GM12872 (cell line): ENCODE results near the gene CEP164.

Source experiments
- TF ChIP-seq, protein P1 (sequence below): IDR thresholded peaks from 3 replicates; pipeline ENCODE4 v1.5.1; 2011; ENCODE audit warnings: low read depth, mild to moderate bottlenecking, low read length, moderate library complexity; ENCODE audit not compliant: insufficient read depth

CEP164 gene

DNA sequence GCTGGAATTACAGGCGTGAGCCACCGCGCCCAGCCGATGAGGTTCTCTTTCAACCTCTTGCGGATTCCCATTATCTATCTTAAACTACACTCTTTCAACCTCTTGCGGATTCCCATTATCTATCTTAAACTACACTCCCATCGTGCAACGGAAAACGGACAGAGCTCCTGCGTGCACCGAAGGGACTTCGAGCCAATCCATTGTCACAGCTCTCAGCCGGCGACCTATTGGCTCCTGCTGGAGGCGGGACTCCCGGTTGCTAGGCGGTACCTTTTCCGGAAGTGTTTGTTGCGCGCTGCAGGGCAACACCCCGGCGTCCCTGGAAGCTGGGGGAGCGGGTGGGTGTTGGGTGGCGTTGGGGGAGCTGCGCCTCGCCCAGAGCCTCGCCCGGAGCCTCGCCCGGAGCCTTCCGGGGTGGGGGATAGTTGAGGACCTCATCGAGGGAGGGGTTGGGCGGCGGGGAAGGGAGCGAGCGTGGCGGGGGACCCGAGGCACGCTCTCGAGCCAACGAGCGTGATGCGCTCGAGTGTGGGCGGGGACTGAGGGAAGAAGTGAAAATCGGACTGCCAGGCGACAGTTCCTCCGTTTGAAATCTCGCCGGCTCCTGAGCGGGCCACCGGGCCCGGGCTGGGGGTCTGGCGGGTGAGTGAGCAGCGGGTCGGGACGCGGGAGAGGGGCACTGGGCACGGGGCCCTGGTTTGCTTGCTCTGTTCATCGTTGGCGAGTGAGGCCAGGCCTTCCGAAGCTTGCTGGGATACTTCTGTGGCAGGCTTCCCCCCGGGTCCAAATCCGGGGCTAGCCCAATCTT, at the start of gene CEP164:
TSS of gene CEP164 (plus strand) at position 288 of the 808 bp plus-strand sequence. CDS start 10,733 bp downstream, outside the sequence.
- TF ChIP-seq, protein P1, sequence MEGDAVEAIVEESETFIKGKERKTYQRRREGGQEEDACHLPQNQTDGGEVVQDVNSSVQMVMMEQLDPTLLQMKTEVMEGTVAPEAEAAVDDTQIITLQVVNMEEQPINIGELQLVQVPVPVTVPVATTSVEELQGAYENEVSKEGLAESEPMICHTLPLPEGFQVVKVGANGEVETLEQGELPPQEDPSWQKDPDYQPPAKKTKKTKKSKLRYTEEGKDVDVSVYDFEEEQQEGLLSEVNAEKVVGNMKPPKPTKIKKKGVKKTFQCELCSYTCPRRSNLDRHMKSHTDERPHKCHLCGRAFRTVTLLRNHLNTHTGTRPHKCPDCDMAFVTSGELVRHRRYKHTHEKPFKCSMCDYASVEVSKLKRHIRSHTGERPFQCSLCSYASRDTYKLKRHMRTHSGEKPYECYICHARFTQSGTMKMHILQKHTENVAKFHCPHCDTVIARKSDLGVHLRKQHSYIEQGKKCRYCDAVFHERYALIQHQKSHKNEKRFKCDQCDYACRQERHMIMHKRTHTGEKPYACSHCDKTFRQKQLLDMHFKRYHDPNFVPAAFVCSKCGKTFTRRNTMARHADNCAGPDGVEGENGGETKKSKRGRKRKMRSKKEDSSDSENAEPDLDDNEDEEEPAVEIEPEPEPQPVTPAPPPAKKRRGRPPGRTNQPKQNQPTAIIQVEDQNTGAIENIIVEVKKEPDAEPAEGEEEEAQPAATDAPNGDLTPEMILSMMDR, result no peak

DNA sequence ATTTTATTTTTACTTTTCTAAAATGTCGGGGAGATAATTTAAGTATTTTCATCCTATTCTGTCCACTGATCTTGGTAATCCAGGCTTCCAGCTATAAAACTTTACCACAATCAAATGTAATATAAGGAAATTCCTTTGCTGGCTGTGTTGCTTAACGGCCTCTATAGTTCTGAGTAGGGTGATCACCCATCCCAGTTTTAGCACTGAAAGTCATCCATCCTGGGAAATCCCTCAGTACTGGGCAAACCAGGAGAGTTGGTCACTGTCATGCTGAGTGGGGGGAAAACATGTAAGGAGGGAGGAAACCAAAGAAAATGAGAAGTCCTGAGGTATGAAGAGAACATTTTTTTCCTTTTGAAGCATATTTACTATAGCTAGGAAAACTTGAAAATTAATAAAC, 49.3 kb upstream of the CEP164 start:
- TF ChIP-seq, protein P1, result no peak

DNA sequence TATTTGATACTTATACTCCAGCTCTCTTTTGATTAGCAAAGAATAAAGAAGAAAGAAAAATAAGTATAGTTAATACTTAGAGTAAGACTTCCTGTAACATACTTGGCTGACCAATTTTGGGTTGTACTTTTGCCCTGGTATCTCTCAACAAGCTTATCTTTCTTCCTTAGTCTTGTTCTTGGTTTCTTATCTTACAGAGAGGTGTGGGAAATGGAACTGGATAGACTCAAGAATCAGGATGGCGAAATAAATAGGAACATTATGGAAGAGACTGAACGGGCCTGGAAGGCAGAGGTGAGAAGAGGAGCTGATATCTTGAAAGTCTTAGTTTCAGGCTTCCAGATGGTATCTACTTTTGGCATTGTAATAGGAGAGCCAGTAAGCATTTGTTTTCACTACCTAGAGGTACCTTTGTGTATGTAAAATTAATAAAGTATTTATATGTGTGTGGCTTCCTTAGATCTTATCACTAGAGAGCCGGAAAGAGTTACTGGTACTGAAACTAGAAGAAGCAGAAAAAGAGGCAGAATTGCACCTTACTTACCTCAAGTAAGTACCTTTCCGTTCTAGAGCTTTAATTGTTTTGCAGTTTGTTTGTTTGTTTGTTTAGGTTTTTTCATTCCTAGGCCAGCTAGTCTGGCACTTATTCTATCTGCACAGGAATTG, 47.8 kb upstream of the CEP164 start:
- TF ChIP-seq, protein P1, result no peak

DNA sequence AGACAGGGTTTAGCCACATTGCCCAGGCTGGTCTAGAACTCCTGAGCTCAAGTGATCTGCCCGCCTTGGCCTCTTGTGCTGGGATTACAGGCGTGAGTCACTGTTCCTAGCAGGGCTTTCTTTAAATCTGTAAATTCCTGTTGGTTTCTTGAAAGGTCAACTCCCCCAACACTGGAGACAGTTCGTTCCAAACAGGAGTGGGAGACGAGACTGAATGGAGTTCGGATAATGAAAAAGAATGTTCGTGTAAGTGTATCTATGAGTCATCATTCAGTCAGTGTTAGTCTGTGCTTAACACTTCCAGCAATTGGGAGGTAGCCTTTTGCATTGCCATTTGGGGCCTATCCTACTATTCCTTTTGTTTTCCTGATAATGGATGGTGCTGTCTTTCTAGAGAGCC, 46.5 kb upstream of the CEP164 start:
- TF ChIP-seq, protein P1, result no peak

DNA sequence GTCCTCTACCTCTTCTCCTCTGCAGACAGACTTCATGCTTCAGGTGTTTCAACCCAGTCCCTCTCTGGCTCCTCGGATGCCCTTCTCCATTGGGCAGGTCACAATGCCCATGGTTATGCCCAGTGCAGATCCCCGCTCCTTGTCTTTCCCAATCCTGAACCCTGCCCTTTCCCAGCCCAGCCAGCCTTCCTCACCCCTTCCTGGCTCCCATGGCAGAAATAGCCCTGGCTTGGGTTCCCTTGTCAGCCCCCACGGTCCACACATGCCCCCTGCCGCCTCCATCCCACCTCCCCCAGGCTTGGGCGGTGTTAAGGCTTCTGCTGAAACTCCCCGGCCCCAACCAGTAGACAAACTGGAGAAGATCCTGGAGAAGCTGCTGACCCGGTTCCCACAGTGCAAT, 45.8 kb upstream of the CEP164 start:
- TF ChIP-seq, protein P1, result no peak

DNA sequence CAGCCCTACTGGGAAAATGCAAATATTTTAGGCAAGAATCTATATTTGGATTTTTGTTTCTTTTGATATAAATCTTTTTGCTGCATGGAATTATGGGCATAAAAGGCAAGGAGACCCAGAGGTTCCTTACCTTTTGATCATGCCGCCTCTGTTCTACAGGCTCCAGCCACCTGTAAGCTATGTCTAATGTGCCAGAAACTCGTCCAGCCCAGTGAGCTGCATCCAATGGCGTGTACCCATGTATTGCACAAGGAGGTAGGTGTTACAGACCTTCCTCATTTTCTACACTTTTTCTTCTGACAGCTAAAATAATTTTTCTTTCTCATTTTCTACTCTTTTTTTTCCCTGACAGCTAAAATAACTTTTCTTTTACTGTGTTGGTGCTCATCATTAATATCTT, 44.7 kb upstream of the CEP164 start:
- TF ChIP-seq, protein P1, result no peak

DNA sequence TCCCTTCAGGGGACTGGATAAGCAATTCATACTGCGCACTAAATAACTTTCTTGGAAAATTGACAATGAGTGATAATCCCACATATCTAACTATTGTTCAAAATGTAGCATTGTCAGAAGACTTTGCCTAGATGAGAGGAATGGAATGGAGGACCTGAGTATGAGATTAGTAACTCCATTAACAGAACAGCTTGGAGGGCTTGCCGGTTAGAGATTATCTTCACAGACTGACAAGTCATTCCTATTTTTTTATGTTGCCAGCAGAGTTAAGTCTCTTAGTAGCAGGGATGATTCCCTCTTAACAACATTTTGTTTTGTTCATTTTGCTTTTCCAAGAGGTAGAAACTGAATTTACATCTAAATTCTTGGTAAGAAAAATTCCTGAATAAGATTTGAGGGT, 43.6 kb upstream of the CEP164 start:
- TF ChIP-seq, protein P1, result no peak
